ENCODE results near the gene RET. TPM values are rescaled to one million over a fixed set of nuclear protein-coding genes. Genes with fewer than 3 reads are reported as not detected.

The RET gene
- total and polyA plus RNA-seq, 2 of the 13 experiments (the other 11 are each of a cell fraction or from before 2014, with no cell fraction given) = 0.02 TPM; not detected in 1

GRCh38 chr10:43158636-43159035 lies 81.8 kb downstream of the RET start:
- FAIRE-seq (no peak), DNase-seq (ENCODE audit: low spot score) (no peak), ATAC-seq (no peak)
- no peak for TF ChIP-seq ZBTB1 (CRISPR knock-in tag; IDR thresholded peaks at IDR 0.05; ENCODE audit: borderline replicate concordance)
- Histone ChIP-seq H3K4me1 (ENCODE audit: insufficient read depth, low read length) (no peaks in the 10 kb centered on the region), H3K4me3 (replicated peaks in 1 of 3; ENCODE audit: insufficient read depth in 1 of 3, low read depth in 2 of 3, low read length in 3 of 3) (no peak overlapping the region), H3K9ac (ENCODE audit: insufficient read depth, low read depth, low read length) (no peak overlapping the region), H3K36me3 (replicated peaks in 1 of 2; ENCODE audit: control insufficient read depth in 1 of 2, insufficient read depth in 2 of 2, low read length in 2 of 2) (peaks cover 0 to 1% of the 10 kb centered on the region in 2 experiments; a peak in 1 of 5 replicates), H3K9me3 (ENCODE audit: low read length) (no peaks in the 10 kb centered on the region), H3K27ac (ENCODE audit: extremely low read length, insufficient read depth, low read length) (no peak overlapping the region), H3K4me2 (ENCODE audit: low read depth, low read length) (no peak overlapping the region), H4K20me1 (ENCODE audit: insufficient read depth, low read length) (no peaks in the 10 kb centered on the region; the same call in 1 of the 2 replicates), H2AFZ (ENCODE audit: low read length) (no peak overlapping the region), H3K79me2 (ENCODE audit: insufficient read depth, low read length) (no peaks in the 10 kb centered on the region), H3K27me3 (ENCODE audit: control insufficient read depth in 1 of 2, insufficient read depth in 2 of 2, low read length in 2 of 2) (no peaks in the 10 kb centered on the region)
- intact Hi-C loops (cut with micrococcal nuclease; ENCODE audit: unreplicated experiment) (no loop called here), in situ Hi-C loops (cut with HindIII; ENCODE audit: extremely low pct_ligation_motif_present, low pct_unique_long_range_greater_than_20kb) (no loop called here)
- CTCF ChIA-PET (ENCODE audit: low intra/inter-chr PET ratio, low total read pairs) = no interaction called here
- no TSS peak for BruUV-seq (replicated peaks)
- WGBS (ENCODE audit: low lambda C conversion rate) = 91% methylated on average over 6 of the region's 6 CpGs
- POLR2A ChIA-PET = no interaction called here

GRCh38 chr10:43160046-43160920 lies 83.4 kb downstream of the RET start:
- H3K27ac ChIP-seq (ENCODE audit: extremely low read length, insufficient read depth, low read length) = no peak overlapping the region
- intact Hi-C loops (cut with micrococcal nuclease; ENCODE audit: unreplicated experiment) (no loop called here), in situ Hi-C loops (cut with HindIII; ENCODE audit: extremely low pct_ligation_motif_present, low pct_unique_long_range_greater_than_20kb) (no loop called here)
- H3K9ac ChIP-seq (ENCODE audit: insufficient read depth, low read depth, low read length) = no peak overlapping the region
- H3K4me3 ChIP-seq (replicated peaks in 1 of 3; ENCODE audit: insufficient read depth in 1 of 3, low read depth in 2 of 3, low read length in 3 of 3) = no peak overlapping the region
- H4K20me1 ChIP-seq (ENCODE audit: insufficient read depth, low read length) = no peaks in the 10 kb centered on the region; the same call in 1 of the 2 replicates
- ATAC-seq = no peak
- ChIA-PET POLR2A (no interaction called here), CTCF (ENCODE audit: low intra/inter-chr PET ratio, low total read pairs) (no interaction called here)
- no peaks in the 10 kb centered on the region for H3K9me3 ChIP-seq (ENCODE audit: low read length)
- peaks cover 0 to 1% of the 10 kb centered on the region in 2 experiments; a peak in 1 of 5 replicates for H3K36me3 ChIP-seq (replicated peaks in 1 of 2; ENCODE audit: control insufficient read depth in 1 of 2, insufficient read depth in 2 of 2, low read length in 2 of 2)
- BruUV-seq (replicated peaks) = no TSS peak
- H3K4me2 ChIP-seq (ENCODE audit: low read depth, low read length) = no peak overlapping the region
- no peak for DNase-seq (ENCODE audit: low spot score)
- H3K27me3 ChIP-seq (ENCODE audit: control insufficient read depth in 1 of 2, insufficient read depth in 2 of 2, low read length in 2 of 2) = no peaks in the 10 kb centered on the region
- H3K79me2 ChIP-seq (ENCODE audit: insufficient read depth, low read length) = no peaks in the 10 kb centered on the region
- FAIRE-seq = no peak
- no peak overlapping the region for H2AFZ ChIP-seq (ENCODE audit: low read length)
- H3K4me1 ChIP-seq (ENCODE audit: insufficient read depth, low read length) = no peaks in the 10 kb centered on the region
- TF ChIP-seq NR2F1 (CRISPR knock-in tag; IDR thresholded peaks at IDR 0.05) (no peak), BHLHE40 (IDR thresholded peaks at IDR 0.05; ENCODE audit: low read length) (no peak), EHMT2 (IDR thresholded peaks at IDR 0.05; ENCODE audit: borderline replicate concordance, low read depth, low read length) (no peak), ATF7-NPFF (CRISPR knock-in tag; IDR thresholded peaks at IDR 0.05; ENCODE audit: low read depth) (no peak), ZNF460 (CRISPR knock-in tag; IDR thresholded peaks at IDR 0.05; ENCODE audit: borderline replicate concordance) (no peak), ZNF225 (CRISPR knock-in tag; IDR thresholded peaks at IDR 0.05) (no peak), E2F1 (CRISPR knock-in tag; IDR thresholded peaks at IDR 0.05) (no peak), CHD4 (IDR thresholded peaks at IDR 0.05; ENCODE audit: borderline replicate concordance, low read length) (no peak), AKAP8 (CRISPR knock-in tag; IDR thresholded peaks at IDR 0.05) (no peak), ZNF296 (CRISPR knock-in tag; conservative IDR thresholded peaks at IDR 0.05) (no peak), CBX1 (IDR thresholded peaks at IDR 0.05; ENCODE audit: low read depth) (no peak), PHF21A (CRISPR knock-in tag; IDR thresholded peaks at IDR 0.05) (no peak), ZBTB38 (CRISPR knock-in tag; IDR thresholded peaks at IDR 0.05) (no peak)
- WGBS (ENCODE audit: low lambda C conversion rate) = 95% methylated on average over 1 of the region's 1 CpG

Measured in HepG2 (cell line).